HepG2 (cell line): Measurements from ENCODE around the gene NRSN2. TPM values are rescaled to one million over a fixed set of nuclear protein-coding genes. Genes with fewer than 3 reads are reported as not detected.

Experiments used
- ARID2 ChIP-seq: sonication (generic); formaldehyde crosslinking; IDR thresholded peaks from 2 replicates; pipeline ENCODE4 v1.8.1; 2022; ENCODE audit warnings: mild to moderate bottlenecking, missing genetic modification reagents, borderline replicate concordance
- BHLHE40 ChIP-seq: IDR thresholded peaks from 2 replicates; pipeline ENCODE4 v1.6.1; 2011; ENCODE audit warnings: low read length, improper control_type of control experiment
- BORCS8-MEF2B ChIP-seq: sonication (generic); formaldehyde crosslinking; IDR thresholded peaks from 2 replicates; pipeline ENCODE4 v1.8.0; 2022; ENCODE audit warnings: mild to moderate bottlenecking, missing genetic modification reagents
- CHD4 ChIP-seq: fragments of 200-600 bp; sonication (generic); IDR thresholded peaks from 2 replicates; pipeline ENCODE4 v1.7.0; 2017; ENCODE audit warnings: mild to moderate bottlenecking, low read length, borderline replicate concordance
- HNF4G ChIP-seq, 2 experiments: sonication (generic) in 1 of 2; formaldehyde crosslinking in 1 of 2; IDR thresholded peaks; 2 replicates each; pipeline versions ENCODE4 v1.4.0 to v1.6.1; 2011 to 2020; ENCODE audit warnings: borderline replicate concordance in 2 of 2, low read depth in 2 of 2, mild to moderate bottlenecking in 2 of 2, low read length in 1 of 2, missing genetic modification reagents in 1 of 2, moderate library complexity in 1 of 2
- MAFK ChIP-seq, 2 experiments: IDR thresholded peaks in 1 of 2; conservative IDR thresholded peaks in 1 of 2; 2 replicates each; pipeline ENCODE4 v1.6.1; 2011; ENCODE audit warnings: improper control_type of control experiment in 2 of 2, low read length in 2 of 2
- MXD4 ChIP-seq: IDR thresholded peaks from 2 replicates; pipeline ENCODE4 v1.6.1; 2016; ENCODE audit warnings: mild to moderate bottlenecking, missing biosample characterization, missing genetic modification reagents
- PITX1 ChIP-seq: sonication (generic); formaldehyde crosslinking; IDR thresholded peaks from 2 replicates; pipeline ENCODE4 v1.5.1; 2020; ENCODE audit warnings: mild to moderate bottlenecking, missing genetic modification reagents
- PPARG ChIP-seq: conservative IDR thresholded peaks from 2 replicates; pipeline ENCODE4 v1.6.1; 2016; ENCODE audit warnings: missing biosample characterization, missing genetic modification reagents
- RXRA ChIP-seq: sonication (generic); formaldehyde crosslinking; IDR thresholded peaks from 2 replicates; pipeline ENCODE4 v1.5.1; 2020; ENCODE audit warnings: missing genetic modification reagents
- ZFP1 ChIP-seq: IDR thresholded peaks from 2 replicates; pipeline ENCODE4 v1.6.1; 2016
- ZFP62 ChIP-seq: sonication (generic); formaldehyde crosslinking; IDR thresholded peaks from 2 replicates; pipeline ENCODE4 v1.4.0; 2020; ENCODE audit warnings: missing genetic modification reagents
- ZNF383 ChIP-seq: sonication (generic); formaldehyde crosslinking; IDR thresholded peaks from 2 replicates; pipeline ENCODE4 v1.4.0; 2020; ENCODE audit warnings: missing genetic modification reagents, mild to moderate bottlenecking, borderline replicate concordance
- ZNF557 ChIP-seq: sonication (generic); formaldehyde crosslinking; IDR thresholded peaks from 2 replicates; pipeline ENCODE4 v1.4.0; 2020; ENCODE audit warnings: missing genetic modification reagents
- polyA plus RNA-seq, 8 experiments: library from polyadenylated mRNA; depleted of rRNA in 3 of 8; stranded (reverse) in 7 of 8; unstranded in 1 of 8; fragments of >200 nt; fragmentation: Illumina TruSeq in 4 of 8; extraction: Trizol in 4 of 8; gene quantifications; 2 replicates each; pipeline versions ENCODE4 v1.2.1 to v1.2.3, GENCODE V29; 2011 to 2016; ENCODE audit warnings: low read depth in 4 of 8, missing spikeins in 1 of 8, mixed read lengths in 1 of 8; ENCODE audit not compliant: insufficient read depth in 1 of 8
- total RNA-seq, 5 experiments: library from RNA; depleted of rRNA; stranded (reverse); fragments of >200 nt; fragmentation: Illumina TruSeq; extraction: Trizol; gene quantifications; 2 replicates each; pipeline ENCODE4 v1.2.3, GENCODE V29; 2016; ENCODE audit warnings: low read depth in 1 of 5
- TF ChIP-seq, protein P1 (sequence below), 2 experiments: sonication (generic) in 1 of 2; formaldehyde crosslinking in 1 of 2; IDR thresholded peaks; 2 replicates each; pipeline versions ENCODE4 v1.5.1 to v1.6.1; 2011 to 2020; ENCODE audit warnings: borderline replicate concordance in 1 of 2, low read depth in 1 of 2, low read length in 1 of 2, mild to moderate bottlenecking in 1 of 2, missing genetic modification reagents in 1 of 2, moderate library complexity in 1 of 2
- TF ChIP-seq, protein P2 (sequence below): IDR thresholded peaks from 2 replicates; pipeline ENCODE4 v1.6.1; 2016; ENCODE audit warnings: control low read depth
- TF ChIP-seq, protein P3 (sequence below): sonication (generic); formaldehyde crosslinking; IDR thresholded peaks from 2 replicates; pipeline ENCODE4 v1.4.0; 2020; ENCODE audit warnings: missing genetic modification reagents, borderline replicate concordance
- TF ChIP-seq, protein P4 (sequence below): sonication (generic); formaldehyde crosslinking; IDR thresholded peaks from 2 replicates; pipeline ENCODE4 v1.4.0; 2020; ENCODE audit warnings: missing genetic modification reagents, mild to moderate bottlenecking, borderline replicate concordance

The NRSN2 gene
- total and polyA plus RNA-seq, 2 of the 13 experiments (the other 11 are each of a cell fraction or from before 2014, with no cell fraction given): 32.3 to 49.4 TPM

DNA sequence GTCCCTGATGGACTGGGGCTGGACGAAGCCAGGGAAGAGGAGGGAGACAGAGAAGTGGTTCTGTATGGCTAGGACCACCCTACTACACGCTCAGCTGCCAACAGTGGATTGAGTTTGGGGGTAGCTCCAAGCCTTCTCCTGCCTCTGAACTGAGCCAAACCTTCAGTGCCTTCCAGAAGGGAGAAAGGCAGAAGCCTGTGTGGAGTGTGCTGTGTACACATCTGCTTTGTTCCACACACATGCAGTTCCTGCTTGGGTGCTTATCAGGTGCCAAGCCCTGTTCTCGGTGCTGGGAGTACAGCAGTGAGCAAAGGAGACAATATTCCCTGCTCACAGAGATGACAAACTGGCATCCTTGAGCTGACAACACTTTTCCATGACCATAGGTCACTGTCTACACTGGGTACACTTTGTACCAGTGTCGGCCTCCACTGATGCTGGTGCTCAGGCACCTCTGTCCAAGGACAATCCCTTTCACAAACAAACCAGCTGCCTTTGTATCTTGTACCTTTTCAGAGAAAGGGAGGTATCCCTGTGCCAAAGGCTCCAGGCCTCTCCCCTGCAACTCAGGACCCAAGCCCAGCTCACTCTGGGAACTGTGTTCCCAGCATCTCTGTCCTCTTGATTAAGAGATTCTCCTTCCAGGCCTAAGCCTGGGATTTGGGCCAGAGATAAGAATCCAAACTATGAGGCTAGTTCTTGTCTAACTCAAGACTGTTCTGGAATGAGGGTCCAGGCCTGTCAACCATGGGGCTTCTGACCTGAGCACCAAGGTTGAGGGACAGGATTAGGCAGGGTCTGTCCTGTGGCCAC, 49.9 kb downstream of the NRSN2 start (continued):
- TF ChIP-seq, protein P1, sequence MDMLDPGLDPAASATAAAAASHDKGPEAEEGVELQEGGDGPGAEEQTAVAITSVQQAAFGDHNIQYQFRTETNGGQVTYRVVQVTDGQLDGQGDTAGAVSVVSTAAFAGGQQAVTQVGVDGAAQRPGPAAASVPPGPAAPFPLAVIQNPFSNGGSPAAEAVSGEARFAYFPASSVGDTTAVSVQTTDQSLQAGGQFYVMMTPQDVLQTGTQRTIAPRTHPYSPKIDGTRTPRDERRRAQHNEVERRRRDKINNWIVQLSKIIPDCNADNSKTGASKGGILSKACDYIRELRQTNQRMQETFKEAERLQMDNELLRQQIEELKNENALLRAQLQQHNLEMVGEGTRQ (IDR thresholded peaks at IDR 0.05; ENCODE audit: low read depth, low read length): no peak
- TF ChIP-seq, protein P1 (CRISPR knock-in tag; IDR thresholded peaks at IDR 0.05; ENCODE audit: borderline replicate concordance): no peak
- TF ChIP-seq PITX1 (CRISPR knock-in tag) (peak; percentile 94), BHLHE40 (no peak; the same call in 1 of the 2 replicates), HNF4G (IDR thresholded peaks at IDR 0.05; ENCODE audit: borderline replicate concordance, low read depth, low read length) (peak; percentile 96), HNF4G (CRISPR knock-in tag; IDR thresholded peaks at IDR 0.05; ENCODE audit: borderline replicate concordance, low read depth) (peak; percentile 90), MAFK (conservative IDR thresholded peaks at IDR 0.05 in 1 of 2, IDR thresholded peaks at IDR 0.05 in 1 of 2; ENCODE audit: low read length in 2 of 2) (0 out of 4 replicates have a peak, but pooled peaks of 1 of the 2 experiments have one; percentile 11), PPARG (CRISPR knock-in tag) (peak; percentile 100), CHD4 (peak; percentile 72; the same call in 1 of the 2 replicates), RXRA (CRISPR knock-in tag) (peak; percentile 99), ZNF383 (CRISPR knock-in tag) (peak; percentile 79; the same call in 1 of the 2 replicates), MXD4 (CRISPR knock-in tag) (peak; percentile 42), ZNF557 (CRISPR knock-in tag) (no peak), ZFP62 (CRISPR knock-in tag) (no peak), ZFP1 (CRISPR knock-in tag) (peak; percentile 94), ARID2 (CRISPR knock-in tag) (peak; percentile 74), BORCS8-MEF2B (CRISPR knock-in tag) (peak; percentile 93)
- TF ChIP-seq, protein P2, sequence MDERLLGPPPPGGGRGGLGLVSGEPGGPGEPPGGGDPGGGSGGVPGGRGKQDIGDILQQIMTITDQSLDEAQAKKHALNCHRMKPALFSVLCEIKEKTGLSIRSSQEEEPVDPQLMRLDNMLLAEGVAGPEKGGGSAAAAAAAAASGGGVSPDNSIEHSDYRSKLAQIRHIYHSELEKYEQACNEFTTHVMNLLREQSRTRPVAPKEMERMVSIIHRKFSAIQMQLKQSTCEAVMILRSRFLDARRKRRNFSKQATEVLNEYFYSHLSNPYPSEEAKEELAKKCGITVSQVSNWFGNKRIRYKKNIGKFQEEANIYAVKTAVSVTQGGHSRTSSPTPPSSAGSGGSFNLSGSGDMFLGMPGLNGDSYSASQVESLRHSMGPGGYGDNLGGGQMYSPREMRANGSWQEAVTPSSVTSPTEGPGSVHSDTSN (CRISPR knock-in tag): peak; percentile 30; the same call in 1 of the 2 replicates
- TF ChIP-seq, protein P3, sequence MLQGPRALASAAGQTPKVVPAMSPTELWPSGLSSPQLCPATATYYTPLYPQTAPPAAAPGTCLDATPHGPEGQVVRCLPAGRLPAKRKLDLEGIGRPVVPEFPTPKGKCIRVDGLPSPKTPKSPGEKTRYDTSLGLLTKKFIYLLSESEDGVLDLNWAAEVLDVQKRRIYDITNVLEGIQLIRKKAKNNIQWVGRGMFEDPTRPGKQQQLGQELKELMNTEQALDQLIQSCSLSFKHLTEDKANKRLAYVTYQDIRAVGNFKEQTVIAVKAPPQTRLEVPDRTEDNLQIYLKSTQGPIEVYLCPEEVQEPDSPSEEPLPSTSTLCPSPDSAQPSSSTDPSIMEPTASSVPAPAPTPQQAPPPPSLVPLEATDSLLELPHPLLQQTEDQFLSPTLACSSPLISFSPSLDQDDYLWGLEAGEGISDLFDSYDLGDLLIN (CRISPR knock-in tag): peak; percentile 32; the same call in 1 of the 2 replicates
- TF ChIP-seq, protein P4, sequence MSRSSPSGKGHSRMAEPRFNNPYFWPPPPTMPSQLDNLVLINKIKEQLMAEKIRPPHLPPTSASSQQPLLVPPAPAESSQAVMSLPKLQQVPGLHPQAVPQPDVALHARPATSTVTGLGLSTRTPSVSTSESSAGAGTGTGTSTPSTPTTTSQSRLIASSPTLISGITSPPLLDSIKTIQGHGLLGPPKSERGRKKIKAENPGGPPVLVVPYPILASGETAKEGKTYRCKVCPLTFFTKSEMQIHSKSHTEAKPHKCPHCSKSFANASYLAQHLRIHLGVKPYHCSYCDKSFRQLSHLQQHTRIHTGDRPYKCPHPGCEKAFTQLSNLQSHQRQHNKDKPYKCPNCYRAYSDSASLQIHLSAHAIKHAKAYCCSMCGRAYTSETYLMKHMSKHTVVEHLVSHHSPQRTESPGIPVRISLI (CRISPR knock-in tag): peak; percentile 69; the same call in 1 of the 2 replicates
